Skeletal muscle satellite cell (primary cell): ENCODE data around the gene DBNL.

Experiments
- H3K27me3 ChIP-seq: 2 replicates; pipeline ENCODE4 v1.7.0; 2013; ENCODE audit warnings: low read length; ENCODE audit not compliant: control insufficient read depth, insufficient read depth
- H3K36me3 ChIP-seq: 2 replicates; pipeline ENCODE4 v1.7.0; 2013; ENCODE audit warnings: mild to moderate bottlenecking, control low read depth, low read length; ENCODE audit not compliant: insufficient read depth
- H3K4me1 ChIP-seq: 2 replicates; pipeline ENCODE4 v1.7.0; 2013; ENCODE audit warnings: low read length; ENCODE audit not compliant: control insufficient read depth, insufficient read depth
- H3K4me2 ChIP-seq: 2 replicates; pipeline ENCODE4 v1.7.0; 2013; ENCODE audit warnings: mild to moderate bottlenecking, low read length
- H3K4me3 ChIP-seq: 2 replicates; pipeline ENCODE4 v1.7.0; 2013; ENCODE audit warnings: low read length
- H3K9ac ChIP-seq: 2 replicates; pipeline ENCODE4 v1.7.0; 2013; ENCODE audit warnings: mild to moderate bottlenecking, low read depth, low read length, moderate library complexity
- H3K9me3 ChIP-seq: replicated peaks from 2 replicates; pipeline ENCODE4 v1.7.0; 2013; ENCODE audit warnings: mild to moderate bottlenecking, control low read depth, low read length

Gene DBNL

DNA sequence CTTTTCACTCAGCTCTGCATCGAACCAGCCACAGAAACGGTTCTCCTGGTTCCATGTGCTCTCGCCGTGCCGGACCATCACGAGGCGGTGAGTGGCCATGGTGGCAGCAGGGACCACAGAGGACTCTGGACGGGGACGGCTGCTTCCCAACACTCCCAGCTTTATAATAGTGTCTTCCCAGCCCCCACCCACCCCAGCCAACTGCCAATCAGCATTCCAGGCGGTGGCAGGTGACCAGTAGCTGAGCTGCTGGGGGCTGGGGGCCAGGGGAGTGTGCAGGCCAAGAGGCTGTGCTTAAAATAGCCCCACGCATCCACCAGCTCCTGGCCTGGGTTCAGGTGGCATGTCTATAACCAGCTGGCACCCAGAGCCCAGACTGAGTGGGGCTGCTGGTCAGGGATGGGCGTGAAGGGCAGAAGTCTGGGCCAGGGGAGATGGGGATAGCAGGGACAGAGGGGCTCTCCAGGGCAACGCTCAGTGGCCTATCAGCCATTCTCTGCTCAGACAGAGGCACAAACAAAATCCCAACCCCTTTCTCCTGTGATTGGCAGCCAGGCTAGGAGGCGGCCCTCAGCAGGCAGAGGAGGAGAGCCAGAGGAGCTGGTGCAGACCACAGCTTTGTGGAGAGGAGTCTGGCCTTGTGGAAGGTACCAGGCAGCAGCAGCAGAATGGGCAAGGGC is 21.1 kb downstream of the DBNL start, which contains the start of gene PGAM2:
PGAM2 (minus strand) TSS at position 137 of the 680 bp plus-strand sequence; CDS start at position 99, 38 bp downstream.
- H3K4me3 ChIP-seq, result no peak within 1 kb of the TSS
- no peak within 1 kb of the TSS for H3K9ac ChIP-seq
- no peaks in the 10 kb centered on the region for H3K9me3 ChIP-seq
- H3K4me1 ChIP-seq, result peaks cover 3% of the 10 kb centered on the region
- no peaks in the 10 kb centered on the region for H3K27me3 ChIP-seq
- no peak within 1 kb of the TSS for H3K4me2 ChIP-seq
- peaks cover 23% of the 10 kb centered on the region for H3K36me3 ChIP-seq

GRCh38 chr7:44066111-44066460 is 21.6 kb downstream of the DBNL start:
- no peaks in the 10 kb centered on the region for H3K27me3 ChIP-seq
- H3K4me2 ChIP-seq, result no peak overlapping the region
- H3K4me3 ChIP-seq, result no peak overlapping the region
- no peaks in the 10 kb centered on the region for H3K9me3 ChIP-seq
- no peak overlapping the region for H3K9ac ChIP-seq
- H3K36me3 ChIP-seq, result peaks cover 18% of the 10 kb centered on the region
- H3K4me1 ChIP-seq, result peaks cover 4% of the 10 kb centered on the region

DNA sequence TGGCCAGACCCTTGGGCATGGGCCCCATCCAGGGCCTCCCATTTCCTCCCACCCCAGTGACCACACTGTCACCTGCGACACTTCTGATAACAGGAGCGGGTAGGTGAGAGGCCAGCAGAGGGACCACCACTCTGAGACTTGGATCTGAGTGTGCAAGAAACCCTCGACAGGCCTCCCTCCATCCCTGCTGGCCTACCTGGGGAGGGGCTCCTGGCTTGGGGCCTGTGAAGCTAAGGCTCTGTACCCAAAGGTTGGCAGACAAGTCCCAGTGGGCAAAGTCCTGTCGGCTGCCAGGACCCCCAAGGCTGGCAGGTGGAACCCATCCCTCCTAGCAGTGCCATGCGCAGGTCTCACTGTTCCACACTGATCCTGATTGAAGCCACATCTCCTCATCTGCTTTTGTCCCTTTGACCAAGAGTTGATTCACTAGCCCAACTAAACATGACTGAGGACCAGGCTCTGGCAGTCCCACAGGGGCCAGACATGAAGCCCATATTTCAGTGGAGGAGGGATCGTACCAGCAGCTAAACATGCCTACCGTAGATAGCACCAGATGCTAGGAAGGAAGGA is 22.1 kb downstream of the DBNL start:
- no peak overlapping the region for H3K4me3 ChIP-seq
- H3K4me2 ChIP-seq, result no peak overlapping the region
- H3K4me1 ChIP-seq, result peaks cover 8% of the 10 kb centered on the region
- H3K9ac ChIP-seq, result no peak overlapping the region
- no peaks in the 10 kb centered on the region for H3K27me3 ChIP-seq
- H3K9me3 ChIP-seq, result no peaks in the 10 kb centered on the region
- peaks cover 13% of the 10 kb centered on the region for H3K36me3 ChIP-seq

DNA sequence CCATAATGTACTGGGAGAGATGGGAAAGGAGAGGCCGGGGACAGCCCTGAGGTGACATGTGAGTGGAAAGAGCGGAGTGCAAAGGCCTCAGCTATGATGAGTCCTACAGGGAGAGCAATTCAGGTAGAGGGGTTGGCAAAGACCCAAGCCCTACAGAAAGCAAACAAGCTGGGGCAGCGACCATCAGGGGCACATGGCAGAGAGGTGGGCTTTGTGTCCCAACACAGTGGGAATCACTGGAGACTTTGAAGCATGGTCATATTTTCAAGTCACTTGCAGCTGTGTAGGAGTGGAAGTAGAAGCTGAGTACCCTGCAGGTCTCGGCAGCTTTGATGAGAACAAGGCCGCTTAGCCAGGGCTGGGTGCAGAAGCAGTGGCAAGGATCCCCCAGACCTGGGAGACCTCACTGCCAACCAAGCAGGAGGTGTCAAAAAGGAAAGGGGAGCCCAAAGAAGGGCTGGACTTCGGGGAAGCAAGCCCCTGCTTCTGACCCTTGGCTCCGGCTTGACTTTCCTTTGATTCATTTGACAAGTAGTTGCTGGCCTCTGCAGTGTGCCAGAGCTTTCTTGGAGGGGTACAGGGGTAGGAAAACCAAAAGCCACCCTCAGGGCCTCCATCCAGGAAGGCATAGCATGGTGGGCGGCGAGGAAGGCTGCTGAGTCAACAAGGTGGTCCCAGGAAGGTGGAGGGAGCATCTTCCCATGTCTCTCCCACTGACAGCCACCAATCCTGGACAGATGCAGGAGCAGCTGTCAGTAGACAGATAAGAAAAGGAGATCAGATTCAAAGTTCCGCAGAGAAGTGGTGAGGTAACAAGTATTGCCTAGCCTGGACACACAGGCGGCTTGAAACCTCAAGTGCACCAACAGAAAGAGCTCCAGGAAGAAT is 22.8 kb downstream of the DBNL start:
- H3K27me3 ChIP-seq, result no peaks in the 10 kb centered on the region
- peaks cover 6% of the 10 kb centered on the region for H3K36me3 ChIP-seq
- H3K9ac ChIP-seq, result no peak overlapping the region
- no peaks in the 10 kb centered on the region for H3K9me3 ChIP-seq
- H3K4me2 ChIP-seq, result no peak overlapping the region
- H3K4me3 ChIP-seq, result no peak overlapping the region
- peaks cover 16% of the 10 kb centered on the region for H3K4me1 ChIP-seq

GRCh38 chr7:44068054-44068453 is 23.6 kb downstream of the DBNL start:
- Histone ChIP-seq H3K27me3 (no peaks in the 10 kb centered on the region), H3K4me1 (peaks cover 23% of the 10 kb centered on the region), H3K4me3 (no peak overlapping the region), H3K4me2 (no peak overlapping the region), H3K9me3 (no peaks in the 10 kb centered on the region), H3K36me3 (peaks cover under 1% of the 10 kb centered on the region), H3K9ac (no peak overlapping the region)

- peaks cover 39% of the 10 kb centered on the region for H3K4me1 ChIP-seq
- H3K9me3 ChIP-seq, result no peaks in the 10 kb centered on the region
- no peak overlapping the region for H3K9ac ChIP-seq
Observed at GRCh38 chr7:44071726-44072363, 27.3 kb downstream of the DBNL start.

GRCh38 chr7:44072364-44073231 is 28.1 kb downstream of the DBNL start:
- Histone ChIP-seq H3K9ac (peak overlapping the region; percentile 62), H3K27me3 (no peaks in the 10 kb centered on the region), H3K9me3 (no peaks in the 10 kb centered on the region), H3K4me3 (peak overlapping the region; percentile 63), H3K36me3 (peaks cover 31% of the 10 kb centered on the region), H3K4me1 (peaks cover 39% of the 10 kb centered on the region), H3K4me2 (peak overlapping the region; percentile 77)

More at GRCh38 chr7:44071726-44072363, 27.3 kb downstream of the DBNL start:
- H3K36me3 ChIP-seq, result peaks cover 28% of the 10 kb centered on the region
- no peaks in the 10 kb centered on the region for H3K27me3 ChIP-seq
- H3K4me2 ChIP-seq, result no peak overlapping the region
- H3K4me3 ChIP-seq, result no peak overlapping the region

GRCh38 chr7:44073664-44074348 is 29.3 kb downstream of the DBNL start:
- Histone ChIP-seq H3K4me1 (peaks cover 39% of the 10 kb centered on the region), H3K36me3 (peaks cover 43% of the 10 kb centered on the region), H3K4me3 (peak overlapping the region; percentile 63), H3K27me3 (no peaks in the 10 kb centered on the region), H3K9ac (peak overlapping the region; percentile 62), H3K9me3 (no peaks in the 10 kb centered on the region), H3K4me2 (peak overlapping the region; percentile 77)

- H3K4me2 ChIP-seq, result peak overlapping the region; percentile 77
- H3K9ac ChIP-seq, result peak overlapping the region; percentile 62
- peaks cover 47% of the 10 kb centered on the region for H3K36me3 ChIP-seq
- peaks cover 39% of the 10 kb centered on the region for H3K4me1 ChIP-seq
- no peaks in the 10 kb centered on the region for H3K9me3 ChIP-seq
- peak overlapping the region; percentile 63 for H3K4me3 ChIP-seq
- no peaks in the 10 kb centered on the region for H3K27me3 ChIP-seq
Observed at GRCh38 chr7:44074349-44074695, 29.8 kb downstream of the DBNL start.

- Histone ChIP-seq H3K9me3 (no peaks in the 10 kb centered on the region), H3K4me3 (no peak overlapping the region), H3K4me1 (peaks cover 39% of the 10 kb centered on the region), H3K4me2 (no peak overlapping the region), H3K9ac (no peak overlapping the region), H3K36me3 (peaks cover 54% of the 10 kb centered on the region), H3K27me3 (no peaks in the 10 kb centered on the region)
Observed at GRCh38 chr7:44075296-44076075, 31.0 kb downstream of the DBNL start.
